SK-N-SH (cell line): ENCODE measurements around the gene PFN1. TPM values are rescaled to one million over a fixed set of nuclear protein-coding genes. Genes with fewer than 3 reads are reported as not detected.
A peak's percentile ranks its signal among the peaks of the same experiment; 100 is the strongest.

Experiments
- CTCF ChIA-PET: fragments of 300-600, 350-600 bp; formaldehyde crosslinking; extraction: SDS; loops from one replicate; lab custom pipeline; 2021; lab: Yijun Ruan, JAX
- POLR2A ChIA-PET: fragments of 350-600 bp; sonication (Branson Sonifier 250); formaldehyde crosslinking; extraction: SDS; loops from one replicate; lab custom pipeline; 2020; ENCODE audit warnings: antibody characterized with exemption, inconsistent platforms; lab: Yijun Ruan, JAX
- DNase-seq: peaks from one replicate; pipeline ENCODE4 v3.0.0; 2012
- H2AFZ ChIP-seq: fragments of 200-600 bp; sonication (generic); 2 replicates; pipeline ENCODE4 v1.8.1; 2016; ENCODE audit warnings: antibody characterized with exemption, mild to moderate bottlenecking, low read depth
- H3F3A ChIP-seq: fragments of 200-600 bp; sonication (generic); replicated peaks from 2 replicates; pipeline ENCODE3; 2016; ENCODE audit warnings: antibody characterized with exemption, mild to moderate bottlenecking; ENCODE audit not compliant: insufficient read depth
- H3K27ac ChIP-seq, 2 experiments: fragments of 200-500 bp in 1 of 2; fragments of 200-600 bp in 1 of 2; sonication (Bioruptor generic) in 1 of 2; sonication (generic), shearing (Covaris generic) in 1 of 2; 2 replicates each; pipeline versions ENCODE4 v1.5.1 to v1.6.1; 2014 to 2016; ENCODE audit warnings: low read depth in 2 of 2, inconsistent platforms in 1 of 2, low read length in 1 of 2, mild to moderate bottlenecking in 1 of 2, mixed read lengths in 1 of 2
- H3K27me3 ChIP-seq: fragments of 200-600 bp; sonication (generic), shearing (Covaris generic); 2 replicates; pipeline ENCODE4 v1.6.1; 2016; ENCODE audit warnings: mixed run types; ENCODE audit not compliant: insufficient read depth
- H3K36me3 ChIP-seq, 2 experiments: fragments of 200-500 bp in 1 of 2; fragments of 200-600 bp in 1 of 2; sonication (Bioruptor generic) in 1 of 2; sonication (generic) in 1 of 2; replicated peaks in 1 of 2; 2 replicates each; pipeline versions ENCODE3 to v1.5.1; 2014 to 2016; ENCODE audit warnings: low read length in 1 of 2, mild to moderate bottlenecking in 1 of 2; ENCODE audit not compliant: insufficient read depth in 2 of 2, control insufficient read depth in 1 of 2
- H3K4me1 ChIP-seq, 2 experiments: fragments of 200-500 bp in 1 of 2; fragments of 200-600 bp in 1 of 2; sonication (Bioruptor generic) in 1 of 2; sonication (generic), shearing (Covaris generic) in 1 of 2; 2 replicates each; pipeline versions ENCODE4 v1.5.1 to v1.6.1; 2014 to 2016; ENCODE audit warnings: low read depth in 1 of 2, low read length in 1 of 2, mixed run types in 1 of 2; ENCODE audit not compliant: insufficient read depth in 2 of 2, control insufficient read depth in 1 of 2
- H3K4me2 ChIP-seq: fragments of 200-600 bp; sonication (generic), shearing (Covaris generic); 2 replicates; pipeline ENCODE4 v1.6.1; 2017; ENCODE audit warnings: mixed run types
- H3K4me3 ChIP-seq, 2 experiments: fragments of 200-500 bp in 1 of 2; fragments of 200-600 bp in 1 of 2; sonication (Bioruptor generic) in 1 of 2; sonication (generic), shearing (Covaris generic) in 1 of 2; 2 replicates each; pipeline versions ENCODE4 v1.5.1 to v1.8.1; 2014 to 2016; ENCODE audit warnings: low read depth in 2 of 2, inconsistent platforms in 1 of 2, low read length in 1 of 2, mild to moderate bottlenecking in 1 of 2, mixed read lengths in 1 of 2, moderate library complexity in 1 of 2
- H3K79me2 ChIP-seq: fragments of 200-600 bp; sonication (generic); 2 replicates; pipeline ENCODE4 v1.8.1; 2017; ENCODE audit warnings: mild to moderate bottlenecking; ENCODE audit not compliant: insufficient read depth
- H3K9ac ChIP-seq: fragments of 200-600 bp; sonication (generic); 2 replicates; pipeline ENCODE4 v1.6.1; 2017; ENCODE audit warnings: mixed run types
- H3K9me2 ChIP-seq: fragments of 200-600 bp; sonication (generic); 2 replicates; pipeline ENCODE4 v1.6.1; 2017; ENCODE audit warnings: mixed run types
- H3K9me3 ChIP-seq: fragments of 200-600 bp; sonication (generic); 2 replicates; pipeline ENCODE4 v1.6.1; 2017; ENCODE audit warnings: mixed run types, mild to moderate bottlenecking, moderate library complexity
- H4K20me1 ChIP-seq: fragments of 200-600 bp; sonication (generic); 2 replicates; pipeline ENCODE4 v1.6.1; 2017; ENCODE audit warnings: mild to moderate bottlenecking, mixed run types; ENCODE audit not compliant: insufficient read depth
- CHD2 ChIP-seq: fragments of 150-350 bp; IDR thresholded peaks from 2 replicates; pipeline ENCODE4 v1.6.1; 2018; ENCODE audit warnings: low read length; ENCODE audit not compliant: partially characterized antibody
- CTCF ChIP-seq: fragments of 200-600 bp; sonication (generic); IDR thresholded peaks from 2 replicates; pipeline ENCODE4 v1.6.1; 2017; ENCODE audit warnings: antibody characterized with exemption, mild to moderate bottlenecking, moderate library complexity
- EP300 ChIP-seq, 2 experiments: IDR thresholded peaks; 2 replicates each; pipeline versions ENCODE4 v1.4.0 to v1.6.1; 2012; ENCODE audit warnings: borderline replicate concordance in 1 of 2, low read depth in 1 of 2, low read length in 1 of 2
- EZH2phosphoT487 ChIP-seq: fragments of 200-600 bp; sonication (generic); IDR thresholded peaks from 2 replicates; pipeline ENCODE4 v1.6.1; 2017; ENCODE audit warnings: low read depth, mixed run types, mild to moderate bottlenecking, antibody characterized with exemption, moderate library complexity, borderline replicate concordance
- FOSL2 ChIP-seq: IDR thresholded peaks from 2 replicates; pipeline ENCODE4 v1.4.0; 2012; ENCODE audit warnings: low read depth, mild to moderate bottlenecking, moderate library complexity, borderline replicate concordance
- FOXJ3 ChIP-seq: sonication (generic); formaldehyde crosslinking; IDR thresholded peaks from 2 replicates; pipeline ENCODE4 v1.5.1; 2020; ENCODE audit warnings: mild to moderate bottlenecking, missing genetic modification reagents
- GABPA ChIP-seq: IDR thresholded peaks from 2 replicates; pipeline ENCODE4 v1.4.0; 2012; ENCODE audit warnings: low read depth, mild to moderate bottlenecking
- IRF3 ChIP-seq: fragments of 150-350 bp; IDR thresholded peaks from 2 replicates; pipeline ENCODE4 v1.6.1; 2016; ENCODE audit warnings: mild to moderate bottlenecking, low read depth, low read length
- MAX ChIP-seq: IDR thresholded peaks from 2 replicates; pipeline ENCODE4 v1.4.0; 2012; ENCODE audit warnings: low read depth
- MEF2A ChIP-seq: IDR thresholded peaks from 2 replicates; pipeline ENCODE4 v1.4.0; 2012; ENCODE audit warnings: low read depth, borderline replicate concordance
- MXI1 ChIP-seq: IDR thresholded peaks from 2 replicates; pipeline ENCODE4 v1.6.1; 2012; ENCODE audit warnings: mild to moderate bottlenecking, low read depth, low read length, improper control_type of control experiment
- PBX3 ChIP-seq: IDR thresholded peaks from 2 replicates; pipeline ENCODE4; 2012
- RAD21 ChIP-seq: IDR thresholded peaks from 2 replicates; pipeline ENCODE4 v1.6.1; 2012; ENCODE audit warnings: mild to moderate bottlenecking, low read length
- SIN3A ChIP-seq: IDR thresholded peaks from 2 replicates; pipeline ENCODE4 v1.6.1; 2012; ENCODE audit warnings: low read depth, mild to moderate bottlenecking, low read length, moderate library complexity, borderline replicate concordance
- USF2 ChIP-seq: fragments of 150-350 bp; IDR thresholded peaks from 2 replicates; pipeline ENCODE4 v1.6.1; 2017; ENCODE audit warnings: antibody characterized with exemption, low read length, low read depth, borderline replicate concordance
- YY1 ChIP-seq: IDR thresholded peaks from 2 replicates; pipeline ENCODE4 v1.4.0; 2012; ENCODE audit warnings: low read depth, mild to moderate bottlenecking
- ZBTB33 ChIP-seq: IDR thresholded peaks from 2 replicates; pipeline ENCODE4 v1.4.0; 2012; ENCODE audit warnings: low read depth, borderline replicate concordance
- WGBS: methylation state at CpG from one replicate; pipeline ENCODE4 v1.1.6; 2017; ENCODE audit warnings: low lambda C conversion rate; 5-methylcytosine and 5-hydroxymethylcytosine counted together
- polyA plus RNA-seq, 3 experiments: library from polyadenylated mRNA; depleted of rRNA; stranded (reverse); fragments of >200 nt; gene quantifications; 2 replicates each; pipeline ENCODE4 v1.2.3, GENCODE V29; 2012

Gene PFN1
- polyA plus RNA-seq, 1 of the 3 experiments (the other 2 are of a cell fraction), result 2,484 TPM

GRCh38 chr17:4970273-4970672 is 21.9 kb upstream of the PFN1 start:
- CTCF ChIA-PET, result interaction anchor here (0.7 to 6.6 kb wide), 6 partner anchors 10 to 92 kb away, joined by 3 to 52 read pairs (median 10); partner anchors contain the start of genes CAMTA2 and CHRNE
- peak overlapping the region in 1 of 2 experiments; percentile 93; a peak in 3 of 4 replicates for H3K27ac ChIP-seq

More at GRCh38 chr17:4970273-4970672, 21.9 kb upstream of the PFN1 start:
- POLR2A ChIA-PET, result interaction anchor here (0.6 to 1.4 kb wide), 3 partner anchors 12 to 61 kb away, joined by 3 read pairs; no protein-coding TSS in a partner anchor
- no peaks in the 10 kb centered on the region for H3K9me3 ChIP-seq
- TF ChIP-seq RAD21 (no peak), CHD2 (no peak), MXI1 (no peak), CTCF (no peak), MEF2A (no peak), ZBTB33 (no peak), EZH2phosphoT487 (no peak), YY1 (no peak), FOSL2 (no peak), FOXJ3 (CRISPR knock-in tag) (no peak), IRF3 (no peak), MAX (no peak), EP300 (IDR thresholded peaks at IDR 0.05; ENCODE audit: borderline replicate concordance in 1 of 2, low read depth in 1 of 2, low read length in 1 of 2) (no peak), GABPA (no peak), USF2 (no peak), PBX3 (no peak), SIN3A (no peak)
- H4K20me1 ChIP-seq, result no peaks in the 10 kb centered on the region
- no peak overlapping the region for H3K9ac ChIP-seq
- H3K36me3 ChIP-seq, result peaks cover 14 to 24% of the 10 kb centered on the region in 2 experiments
- 89% methylated on average over 8 of the region's 8 CpGs for WGBS
- H3K4me1 ChIP-seq, result peaks cover 16 to 24% of the 10 kb centered on the region in 2 experiments; a peak in 3 of 4 replicates
- no peaks in the 10 kb centered on the region for H3K9me2 ChIP-seq
- no peak overlapping the region for H3K4me3 ChIP-seq
- no peak for DNase-seq
- H3K4me2 ChIP-seq, result peak overlapping the region; percentile 97; the same call in 1 of the 2 replicates
- H3K79me2 ChIP-seq, result peaks cover 39% of the 10 kb centered on the region
- H3K27me3 ChIP-seq, result no peaks in the 10 kb centered on the region
- no peak overlapping the region for H2AFZ ChIP-seq
- peaks cover 18% of the 10 kb centered on the region for H3F3A ChIP-seq
